Pancreas (tissue), 10 donors: ENCODE data around the gene KCNN1. TPM values are rescaled to one million over a fixed set of nuclear protein-coding genes. Genes with fewer than 3 reads are reported as not detected.

Source experiments
- ATAC-seq, 4 donors: fragments of 200-7000 bp; cut with Tn5 transposase; one replicate each; pipeline versions ENCODE4 v1.8.0 to v1.9.1; 2020; ENCODE audit warnings: mild to moderate bottlenecking in 4 of 4, moderate library complexity in 4 of 4
- DNase-seq, 6 donors: peaks; one replicate each; pipeline ENCODE4 v3.0.0-alpha.2; 2020
- FAIRE-seq: peaks from 2 replicates; lab custom pipeline; 2012; peaks lifted over from hg19 to GRCh38; lab: Jason Lieb, UNC
- H3K27ac ChIP-seq, 4 donors: fragments of 200-600 bp; sonication (generic); 1 replicate in 3 of 4; 2 replicates in 1 of 4; pipeline versions ENCODE4 v1.5.0 to v1.8.0; 2020
- H3K27me3 ChIP-seq, 4 donors: fragments of 200-600 bp; one replicate each; pipeline ENCODE4 v1.8.0; 2021
- H3K36me3 ChIP-seq, 3 donors: fragments of 200-600 bp; sonication (generic) in 1 of 3; one replicate each; pipeline versions ENCODE4 v1.5.0 to v1.8.0; 2020 to 2021
- H3K4me1 ChIP-seq, 3 donors: fragments of 200-600 bp; one replicate each; pipeline ENCODE4 v1.8.0; 2021
- H3K4me3 ChIP-seq, 4 donors: fragments of 200-600 bp; sonication (generic) in 2 of 4; one replicate each; pipeline versions ENCODE4 v1.5.0 to v1.8.0; 2020 to 2021
- H3K9me3 ChIP-seq, 4 donors: fragments of 200-600 bp; one replicate each; pipeline ENCODE4 v1.8.0; 2021
- WGBS, 2 donors: extraction: QIAGEN DNeasy Blood & Tissue Kit; methylation state at CpG; one replicate each; pipeline ENCODE4 v1.1.7; 2013; 5-methylcytosine and 5-hydroxymethylcytosine counted together
- intact Hi-C, 3 donors: fragments of 100-400 bp; cut with DNase I; formaldehyde crosslinking; loops; one replicate each; pipeline versions ENCODE4 v1.11.1 to v1.14.2; 2022
- polyA plus RNA-seq, 2 donors: library from polyadenylated mRNA; stranded (reverse); fragments of 200-250 nt; gene quantifications; one replicate each; pipeline ENCODE4 v1.2.3, GENCODE V29; 2013
- total RNA-seq, 6 donors: library from RNA; stranded (reverse); fragmentation: NEBNext Ultra II Directional in 4 of 6; extraction: Animal tissue kit (Norgen Biotek cat#: 25700) in 4 of 6; gene quantifications; one replicate each; pipeline versions ENCODE4 v1.2.1 to v1.2.4, GENCODE V29; 2021 to 2023
- TF ChIP-seq, protein P1 (sequence below), 4 donors: fragments of 200-600 bp; sonication (generic) in 3 of 4; IDR thresholded peaks; one replicate each; pipeline versions ENCODE4 v1.5.0 to v1.8.0; 2021; ENCODE audit warnings: antibody characterized with exemption in 4 of 4
- donor health status: healthy with polysubstance abuse.
- donor health status: DM: no; HTN: no; CAD: no; lungs with moderate emphysema.
- donor health status: DM: no; HTN: no; CAD: no.
- donor health status: control.
- donor health status: control.
- donor health status: Bipolar disorder and iron deficiency.
- donor health status: DM: yes; HTN: yes; CAD: no.
- donor health status: DM: no; HTN: no; CAD: no.
- donor health status: DM: no; HTN: no; CAD: no.
- donor health status: DM: yes; HTN: yes; CAD: no.

Gene KCNN1
- total and polyA plus RNA-seq, 8 donors = 0.08 to 0.33 (median 0.19) TPM; not detected in 5

DNA sequence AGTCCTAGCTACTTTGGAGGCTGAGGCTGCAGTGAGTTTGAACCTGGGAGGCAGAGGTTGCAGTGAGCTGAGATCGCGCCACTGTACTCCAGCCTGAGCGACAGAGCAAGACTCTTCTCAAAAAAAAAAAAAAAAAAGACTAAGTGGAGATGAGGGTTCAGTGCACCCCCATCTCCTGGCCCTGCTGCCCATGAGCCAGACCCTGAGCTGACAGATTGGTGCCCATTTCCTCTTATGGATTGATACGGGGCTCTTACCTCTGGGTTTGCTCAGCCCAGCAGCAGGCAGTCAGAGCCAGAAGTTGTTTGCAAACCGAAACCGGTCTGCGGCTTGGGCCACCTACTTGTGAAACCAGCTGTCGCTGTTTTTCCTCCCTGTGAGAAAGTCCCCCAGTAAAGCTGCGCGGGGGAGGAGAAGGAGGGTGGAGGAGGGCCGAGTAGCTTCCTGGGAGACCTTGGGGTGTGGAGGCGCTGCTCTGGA is 78.0 kb downstream of the KCNN1 start:
- WGBS, 2 donors = 9 to 13% methylated on average over 12 of the region's 12 CpGs
- ATAC-seq (peak; percentile 67 to 89 (median 88)), DNase-seq (peak; percentile 56 to 86 (median 74)), FAIRE-seq (no peak)
- intact Hi-C loops = no loop called here
- H3K36me3 ChIP-seq = no peaks in the 10 kb centered on the region
- no peaks in the 10 kb centered on the region for H3K27me3 ChIP-seq
- peaks cover 0 to 20% (median 4%) of the 10 kb centered on the region in 3 donors for H3K4me1 ChIP-seq
- H3K27ac ChIP-seq = peak overlapping the region; percentile 31 to 90 (median 75)
- no peaks in the 10 kb centered on the region for H3K9me3 ChIP-seq
- H3K4me3 ChIP-seq = peak overlapping the region in 2 of 4 donors; percentile 30 to 41
- TF ChIP-seq, protein P1, sequence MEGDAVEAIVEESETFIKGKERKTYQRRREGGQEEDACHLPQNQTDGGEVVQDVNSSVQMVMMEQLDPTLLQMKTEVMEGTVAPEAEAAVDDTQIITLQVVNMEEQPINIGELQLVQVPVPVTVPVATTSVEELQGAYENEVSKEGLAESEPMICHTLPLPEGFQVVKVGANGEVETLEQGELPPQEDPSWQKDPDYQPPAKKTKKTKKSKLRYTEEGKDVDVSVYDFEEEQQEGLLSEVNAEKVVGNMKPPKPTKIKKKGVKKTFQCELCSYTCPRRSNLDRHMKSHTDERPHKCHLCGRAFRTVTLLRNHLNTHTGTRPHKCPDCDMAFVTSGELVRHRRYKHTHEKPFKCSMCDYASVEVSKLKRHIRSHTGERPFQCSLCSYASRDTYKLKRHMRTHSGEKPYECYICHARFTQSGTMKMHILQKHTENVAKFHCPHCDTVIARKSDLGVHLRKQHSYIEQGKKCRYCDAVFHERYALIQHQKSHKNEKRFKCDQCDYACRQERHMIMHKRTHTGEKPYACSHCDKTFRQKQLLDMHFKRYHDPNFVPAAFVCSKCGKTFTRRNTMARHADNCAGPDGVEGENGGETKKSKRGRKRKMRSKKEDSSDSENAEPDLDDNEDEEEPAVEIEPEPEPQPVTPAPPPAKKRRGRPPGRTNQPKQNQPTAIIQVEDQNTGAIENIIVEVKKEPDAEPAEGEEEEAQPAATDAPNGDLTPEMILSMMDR (IDR thresholded peaks at IDR 0.05) = no peak

DNA sequence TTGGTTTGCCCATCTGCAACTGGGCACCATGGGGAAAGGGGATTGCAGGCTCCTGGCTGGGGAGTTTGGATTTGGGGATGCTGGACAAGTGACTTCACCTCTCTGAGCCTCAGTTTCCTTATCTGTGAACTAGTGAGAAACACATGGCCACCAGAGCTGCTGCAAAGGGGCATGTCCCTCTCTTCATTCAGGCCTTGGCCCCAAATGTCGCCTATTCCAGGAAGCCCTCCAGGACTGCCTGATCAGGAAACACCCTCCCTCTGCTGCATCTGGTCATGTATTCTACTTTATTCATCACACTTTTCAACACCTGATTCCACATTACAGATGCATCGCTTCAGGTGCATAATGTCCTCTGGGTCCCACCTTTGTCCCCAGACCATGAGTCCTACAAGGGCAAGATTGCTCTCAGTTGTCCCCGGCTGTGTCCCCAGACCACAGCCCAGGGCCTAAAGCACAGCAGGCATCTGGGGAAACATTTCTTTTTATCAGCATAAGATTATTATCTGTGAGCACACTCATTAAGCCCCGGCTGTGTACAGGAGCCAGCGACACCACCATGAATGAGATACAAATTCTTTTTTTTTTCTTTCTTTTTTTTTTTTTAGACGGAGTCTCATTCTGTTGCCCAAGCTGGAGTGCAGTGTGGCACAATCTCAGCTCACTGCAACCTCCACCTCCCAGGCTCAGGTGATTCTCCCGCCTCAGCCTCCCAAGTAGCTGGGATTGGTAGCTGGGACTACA is 78.6 kb downstream of the KCNN1 start:
- TF ChIP-seq, protein P1 (IDR thresholded peaks at IDR 0.05) = no peak
- Histone ChIP-seq H3K4me1 (peaks cover 0 to 20% (median 4%) of the 10 kb centered on the region in 3 donors), H3K4me3 (peak overlapping the region in 2 of 4 donors; percentile 30 to 41), H3K36me3 (no peaks in the 10 kb centered on the region), H3K9me3 (no peaks in the 10 kb centered on the region), H3K27me3 (no peaks in the 10 kb centered on the region), H3K27ac (peak overlapping the region; percentile 31 to 90 (median 75))
- intact Hi-C loops = no loop called here
- no peak for FAIRE-seq
- DNase-seq = no peak
- ATAC-seq = peak in 2 of 4 donors; percentile 2 to 4
- 67 to 70% methylated on average over 7 of the region's 7 CpGs for WGBS, 2 donors

DNA sequence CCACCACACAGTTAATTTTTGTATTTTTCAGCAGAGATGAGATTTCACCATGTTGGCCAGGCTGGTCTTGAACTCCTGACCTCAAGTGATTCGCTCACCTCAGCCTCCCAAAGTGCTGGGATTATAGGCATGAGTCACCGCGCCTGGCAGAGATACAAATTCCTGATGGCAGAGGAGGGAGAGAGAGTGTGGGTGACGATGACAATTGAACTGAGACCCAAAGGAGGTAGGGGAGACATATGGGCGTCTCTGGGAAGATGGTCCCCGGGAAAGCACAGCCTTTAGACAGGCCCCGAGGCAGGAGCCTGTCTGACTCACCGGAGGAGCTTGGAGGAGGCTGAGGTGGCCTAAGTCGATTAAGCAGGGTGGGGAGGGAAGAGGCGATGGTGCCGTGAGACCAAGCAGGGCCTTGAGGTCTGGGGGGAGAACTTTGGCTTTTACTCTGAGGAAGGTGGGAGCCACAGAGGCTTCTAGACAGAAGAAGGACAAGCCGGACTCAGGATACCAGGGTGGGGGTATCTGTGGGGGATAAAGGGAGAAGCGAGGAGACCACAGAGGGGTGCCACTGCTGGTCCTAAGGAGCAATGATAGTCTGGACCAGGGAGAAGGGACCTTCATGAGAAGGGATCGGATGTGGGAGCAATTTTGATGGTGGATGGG is 79.3 kb downstream of the KCNN1 start:
- H3K27ac ChIP-seq = peak overlapping the region in 2 of 4 donors; percentile 85 to 90

DNA sequence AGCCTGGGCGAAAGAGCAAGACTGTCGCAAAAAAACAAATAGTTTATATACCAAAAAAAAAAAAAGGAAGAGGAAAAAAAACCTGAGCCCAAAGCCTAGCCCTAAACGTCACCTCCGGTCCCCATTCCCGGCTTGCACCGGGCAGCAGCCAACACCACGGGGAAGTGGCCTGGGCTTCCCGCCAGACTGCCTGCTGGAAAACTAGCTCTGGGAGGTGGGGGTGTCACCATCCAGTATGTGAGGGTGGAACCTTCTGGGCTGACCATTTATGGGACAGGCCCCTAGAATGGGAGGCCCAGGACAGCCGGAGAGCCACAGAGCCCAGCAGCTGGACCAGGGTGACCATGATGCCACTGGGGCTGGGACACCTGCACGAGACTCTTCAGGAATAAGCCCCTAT is 82.5 kb downstream of the KCNN1 start:
- 33 to 41% methylated on average over 10 of the region's 10 CpGs for WGBS, 2 donors
- Histone ChIP-seq H3K4me3 (no peak overlapping the region), H3K36me3 (no peaks in the 10 kb centered on the region), H3K27me3 (no peaks in the 10 kb centered on the region), H3K9me3 (no peaks in the 10 kb centered on the region), H3K4me1 (peaks cover 3 to 24% (median 5%) of the 10 kb centered on the region in 3 donors), H3K27ac (peak overlapping the region; percentile 26 to 89 (median 65))
- TF ChIP-seq, protein P1 (IDR thresholded peaks at IDR 0.05) = no peak
- peak; percentile 77 to 88 (median 83) for DNase-seq
- no peak for FAIRE-seq
- intact Hi-C loops = no loop called here
- ATAC-seq = peak; percentile 63 to 73 (median 68)

More for the DNA sequence above, 79.3 kb downstream of the KCNN1 start:
- intact Hi-C loops = no loop called here
- ATAC-seq (no peak), FAIRE-seq (no peak), DNase-seq (no peak)
- Histone ChIP-seq H3K4me1 (peaks cover 0 to 20% (median 4%) of the 10 kb centered on the region in 3 donors), H3K4me3 (no peak overlapping the region), H3K9me3 (no peaks in the 10 kb centered on the region), H3K27me3 (no peaks in the 10 kb centered on the region), H3K36me3 (no peaks in the 10 kb centered on the region)
- 75 to 78% methylated on average over 14 of the region's 14 CpGs for WGBS, 2 donors
- TF ChIP-seq, protein P1 (IDR thresholded peaks at IDR 0.05) = no peak

Other genes starting within 250 kb of the KCNN1 start
- 10 to 100 TPM; 13.9 to 35.6 (median 21.3) TPM for gene MAP1S, start 247.6 kb upstream of the KCNN1 start, total RNA-seq
- gene MAP1S, start 247.6 kb upstream of the KCNN1 start, polyA plus RNA-seq = 10 to 100 TPM; 22.1 to 22.4 TPM
- gene FCHO1, start 215.6 kb upstream of the KCNN1 start, total RNA-seq = 1 to 10 TPM in 3 of 6 donors, under 1 TPM in 3; 0.43 to 2.5 (median 1.2) TPM
- 1 to 10 TPM; 1.3 to 1.4 TPM for gene FCHO1, start 215.6 kb upstream of the KCNN1 start, polyA plus RNA-seq
- 1 to 10 TPM; 2.1 to 6.0 (median 3.9) TPM for gene B3GNT3, start 172.0 kb upstream of the KCNN1 start, total RNA-seq
- 1 to 10 TPM; 1.7 to 2.6 TPM for gene B3GNT3, start 172.0 kb upstream of the KCNN1 start, polyA plus RNA-seq
- not detected for gene INSL3, start 145.6 kb upstream of the KCNN1 start, total RNA-seq
- not detected for gene INSL3, start 145.6 kb upstream of the KCNN1 start, polyA plus RNA-seq
- 1 to 10 TPM; 1.1 to 6.6 (median 1.7) TPM for gene JAK3, start 119.1 kb upstream of the KCNN1 start, total RNA-seq
- gene JAK3, start 119.1 kb upstream of the KCNN1 start, polyA plus RNA-seq = 1 to 10 TPM; 2.9 to 4.3 TPM
- gene RPL18A, start 107.2 kb upstream of the KCNN1 start, total RNA-seq = 1,000 to 10,000 TPM; 1,116 to 2,379 (median 1,559) TPM
- gene RPL18A, start 107.2 kb upstream of the KCNN1 start, polyA plus RNA-seq = 1,000 to 10,000 TPM; 1,339 to 1,436 TPM
- gene SLC5A5, start 95.2 kb upstream of the KCNN1 start, total RNA-seq = under 1 TPM in 1 of 6 donors, not detected in 5; 0.16 TPM
- gene SLC5A5, start 95.2 kb upstream of the KCNN1 start, polyA plus RNA-seq = under 1 TPM in 1 of 2 donors, not detected in 1; 0.02 TPM
- 10 to 100 TPM; 15.0 to 35.5 (median 28.9) TPM for gene CCDC124, start 34.1 kb upstream of the KCNN1 start, total RNA-seq
- 10 to 100 TPM; 62.0 to 71.8 TPM for gene CCDC124, start 34.1 kb upstream of the KCNN1 start, polyA plus RNA-seq
- 10 to 100 TPM in 1 of 6 donors, 1 to 10 TPM in 5; 3.8 to 22.0 (median 8.1) TPM for gene ARRDC2, start 41.1 kb downstream of the KCNN1 start, total RNA-seq
- gene ARRDC2, start 41.1 kb downstream of the KCNN1 start, polyA plus RNA-seq = 10 to 100 TPM; 32.3 to 34.8 TPM
- 1 to 10 TPM in 1 of 6 donors, under 1 TPM in 5; 0.19 to 1.1 (median 0.53) TPM for gene IL12RB1, start 119.8 kb downstream of the KCNN1 start, total RNA-seq
- gene IL12RB1, start 119.8 kb downstream of the KCNN1 start, polyA plus RNA-seq = under 1 TPM; 0.15 to 0.40 TPM
- 10 to 100 TPM; 19.7 to 27.5 (median 24.2) TPM for gene MAST3, start 130.7 kb downstream of the KCNN1 start, total RNA-seq
- gene MAST3, start 130.7 kb downstream of the KCNN1 start, polyA plus RNA-seq = 10 to 100 TPM; 13.7 to 24.7 TPM
- 10 to 100 TPM; 11.6 to 21.2 (median 12.2) TPM for gene PIK3R2, start 186.1 kb downstream of the KCNN1 start, total RNA-seq
- 1 to 10 TPM; 4.3 to 6.5 TPM for gene PIK3R2, start 186.1 kb downstream of the KCNN1 start, polyA plus RNA-seq
- 100 to 1,000 TPM in 1 of 6 donors, 10 to 100 TPM in 5; 12.2 to 108 (median 23.2) TPM for gene IFI30, start 206.7 kb downstream of the KCNN1 start, total RNA-seq
- 10 to 100 TPM; 21.4 to 22.2 TPM for gene IFI30, start 206.7 kb downstream of the KCNN1 start, polyA plus RNA-seq
- 1 to 10 TPM; 2.8 to 6.2 (median 4.0) TPM for gene MPV17L2, start 226.1 kb downstream of the KCNN1 start, total RNA-seq
- gene MPV17L2, start 226.1 kb downstream of the KCNN1 start, polyA plus RNA-seq = 10 to 100 TPM in 1 of 2 donors, 1 to 10 TPM in 1; 9.9 to 10.4 TPM
- gene RAB3A, start 236.9 kb downstream of the KCNN1 start, total RNA-seq = 1 to 10 TPM in 5 of 6 donors, under 1 TPM in 1; 0.79 to 2.6 (median 1.6) TPM
- gene RAB3A, start 236.9 kb downstream of the KCNN1 start, polyA plus RNA-seq = 1 to 10 TPM; 2.3 to 4.4 TPM